RWPE1 (cell line): ENCODE results near the gene HDAC4.

ENCODE experiments used
- CTCF ChIA-PET: fragments of 350-600 bp; sonication (Branson Sonifier 250); formaldehyde crosslinking; extraction: SDS; loops from one replicate; lab custom pipeline; 2021; lab: Yijun Ruan, JAX
- POLR2A ChIA-PET: fragments of 400-600 bp; formaldehyde crosslinking; extraction: SDS; loops from one replicate; lab custom pipeline; 2020; ENCODE audit warnings: antibody characterized with exemption; ENCODE audit not compliant: low non-redundant PET; lab: Yijun Ruan, JAX
- DNase-seq: peaks from one replicate; pipeline ENCODE4 v3.0.0; 2012; ENCODE audit warnings: low spot score
- H3K27ac ChIP-seq: fragments of 450-650 bp; 2 replicates; pipeline ENCODE4 v1.5.1; 2017
- CTCF ChIP-seq: fragments of 450-650 bp; conservative IDR thresholded peaks from 2 replicates; pipeline ENCODE4 v1.5.1; 2017; ENCODE audit warnings: low read depth, mild to moderate bottlenecking

Gene HDAC4

GRCh38 chr2:239092571-239093294, 308.1 kb downstream of the HDAC4 start:
- ChIA-PET CTCF (interaction anchor here (0.6 to 0.7 kb wide), 2 partner anchors 243 to 1741 kb away, joined by 3 read pairs; no protein-coding TSS in a partner anchor), POLR2A (no interaction called here)
- H3K27ac ChIP-seq: no peak overlapping the region
- no peak for DNase-seq
- TF ChIP-seq CTCF: no peak

- no peak for DNase-seq
- no peak for TF ChIP-seq CTCF
- ChIA-PET POLR2A (no interaction called here), CTCF (interaction anchor here (0.6 kb wide), 1 partner anchor 732 kb away, joined by 4 read pairs; no protein-coding TSS in a partner anchor)
- H3K27ac ChIP-seq: no peak overlapping the region
Measured at GRCh38 chr2:239089884-239090283, 310.9 kb downstream of the HDAC4 start.

GRCh38 chr2:239087046-239087710, 313.6 kb downstream of the HDAC4 start:
- ChIA-PET POLR2A (no interaction called here), CTCF (no interaction called here)
- no peak overlapping the region for H3K27ac ChIP-seq
- no peak for DNase-seq
- TF ChIP-seq CTCF: no peak

- POLR2A ChIA-PET: no interaction called here
- CTCF ChIA-PET: no interaction called here
- TF ChIP-seq CTCF: no peak
- no peak overlapping the region for H3K27ac ChIP-seq
- DNase-seq: no peak
Measured at GRCh38 chr2:239086325-239087020, 314.3 kb downstream of the HDAC4 start.

GRCh38 chr2:239085201-239085992, 315.4 kb downstream of the HDAC4 start:
- no peak overlapping the region for H3K27ac ChIP-seq
- TF ChIP-seq CTCF: no peak
- CTCF ChIA-PET: interaction anchor here (0.5 to 0.6 kb wide), 2 partner anchors 617 to 725 kb away, joined by 3 to 4 read pairs; no protein-coding TSS in a partner anchor
- no peak for DNase-seq
- POLR2A ChIA-PET: no interaction called here

- DNase-seq: no peak
- POLR2A ChIA-PET: no interaction called here
- no peak for TF ChIP-seq CTCF
- CTCF ChIA-PET: no interaction called here
- H3K27ac ChIP-seq: no peak overlapping the region
Measured at GRCh38 chr2:239084007-239084406, 316.8 kb downstream of the HDAC4 start.
